Renal cortex interstitium (tissue), 15 donors: ENCODE measurements around the gene ZACN. TPM values are rescaled to one million over a fixed set of nuclear protein-coding genes. Genes with fewer than 3 reads are reported as not detected.
"Not testable (repeated sequence)": the region's sequence is repeated elsewhere in the genome, so short reads cannot be mapped to it uniquely, and the experiment has no call there.

Experiments
- DNase-seq, 11 donors: peaks; one replicate each; pipeline ENCODE4 v3.0.0-alpha.2; 2013; ENCODE audit warnings: low read depth in 9 of 11, low spot score in 4 of 11; ENCODE audit errors: extremely low read depth in 1 of 11
- long read RNA-seq, 16 experiments: transcript quantifications; one replicate each; lab custom pipeline, GENCODE V29; 2026
- polyA plus RNA-seq, 3 donors: library from polyadenylated mRNA; unstranded; fragments of 120-200 nt; gene quantifications; one replicate each; pipeline ENCODE4 v1.2.1, GENCODE V29; 2013; ENCODE audit not compliant: insufficient read length in 3 of 3

ZACN gene
- polyA plus RNA-seq: 10 to 100 TPM in 2 of 3 donors, 1 to 10 TPM in 1; 8.5 to 24.6 (median 15.8) TPM
- long read RNA-seq, donor 1, transcript ZACN-205 (1 exons, 2,651 nt): major isoform, 144 of 186 reads
- long read RNA-seq, donor 1, partial matches to known transcripts: 19 of 186 reads
- long read RNA-seq, donor 1, other reads (novel, unspliced or antisense): 23 of 186 reads
- long read RNA-seq, donor 2, transcript ZACN-205 (1 exons, 2,651 nt): major isoform, 148 of 148 reads
- long read RNA-seq, donor 2, partial matches to known transcripts: 0 of 148 reads
- long read RNA-seq, donor 2, other reads (novel, unspliced or antisense): 0 of 148 reads
- long read RNA-seq, donor 3, transcript ZACN-205 (1 exons, 2,651 nt): major isoform, 206 of 275 reads
- long read RNA-seq, donor 3, partial matches to known transcripts: 69 of 275 reads
- long read RNA-seq, donor 3, other reads (novel, unspliced or antisense): 0 of 275 reads
- long read RNA-seq, donor 4, transcript ZACN-205 (1 exons, 2,651 nt): major isoform, 164 of 218 reads
- long read RNA-seq, donor 4, partial matches to known transcripts: 36 of 218 reads
- long read RNA-seq, donor 4, other reads (novel, unspliced or antisense): 18 of 218 reads
- long read RNA-seq, donor 5: 0 reads
- long read RNA-seq, donor 6, transcript ZACN-205 (1 exons, 2,651 nt): major isoform, 189 of 250 reads
- long read RNA-seq, donor 6, partial matches to known transcripts: 61 of 250 reads
- long read RNA-seq, donor 6, other reads (novel, unspliced or antisense): 0 of 250 reads
- long read RNA-seq, donor 7, transcript ZACN-205 (1 exons, 2,651 nt): major isoform, 226 of 295 reads
- long read RNA-seq, donor 7, partial matches to known transcripts: 44 of 295 reads
- long read RNA-seq, donor 7, other reads (novel, unspliced or antisense): 25 of 295 reads
- long read RNA-seq, donor 8: 0 reads
- long read RNA-seq, donor 9, transcript ZACN-205 (1 exons, 2,651 nt): major isoform, 121 of 166 reads
- long read RNA-seq, donor 9, partial matches to known transcripts: 45 of 166 reads
- long read RNA-seq, donor 9, other reads (novel, unspliced or antisense): 0 of 166 reads
- long read RNA-seq, donor 10, transcript ZACN-205 (1 exons, 2,651 nt): major isoform, 162 of 162 reads
- long read RNA-seq, donor 10, partial matches to known transcripts: 0 of 162 reads
- long read RNA-seq, donor 10, other reads (novel, unspliced or antisense): 0 of 162 reads
- long read RNA-seq, donor 11, transcript ZACN-205 (1 exons, 2,651 nt): major isoform, 113 of 160 reads
- long read RNA-seq, donor 11, partial matches to known transcripts: 22 of 160 reads
- long read RNA-seq, donor 11, other reads (novel, unspliced or antisense): 25 of 160 reads
- long read RNA-seq, donor 12, transcript ZACN-205 (1 exons, 2,651 nt): major isoform, 138 of 138 reads
- long read RNA-seq, donor 12, partial matches to known transcripts: 0 of 138 reads
- long read RNA-seq, donor 12, other reads (novel, unspliced or antisense): 0 of 138 reads
- long read RNA-seq, donor 13: 0 reads
- long read RNA-seq, donor 14, transcript ZACN-205 (1 exons, 2,651 nt): major isoform, 175 of 175 reads
- long read RNA-seq, donor 14, partial matches to known transcripts: 0 of 175 reads
- long read RNA-seq, donor 14, other reads (novel, unspliced or antisense): 0 of 175 reads
- long read RNA-seq, donor 15, transcript ZACN-205 (1 exons, 2,651 nt): major isoform, 78 of 89 reads
- long read RNA-seq, donor 15, partial matches to known transcripts: 0 of 89 reads
- long read RNA-seq, donor 15, other reads (novel, unspliced or antisense): 11 of 89 reads
- long read RNA-seq, donor 16, transcript ZACN-205 (1 exons, 2,651 nt): major isoform, 376 of 376 reads
- long read RNA-seq, donor 16, partial matches to known transcripts: 0 of 376 reads
- long read RNA-seq, donor 16, other reads (novel, unspliced or antisense): 0 of 376 reads

- DNase-seq: no peak
Measured at GRCh38 chr17:76078860-76079534, at the start of gene ZACN. Gene ZACN, plus strand, starts transcription at chr17:76079182. Its CDS starts 83 bp downstream, at chr17:76079265.

GRCh38 chr17:76032073-76032779, 46.8 kb upstream of the ZACN start:
- DNase-seq: no peak

GRCh38 chr17:76032780-76033108, 46.2 kb upstream of the ZACN start:
- no peak for DNase-seq

- no peak for DNase-seq
Measured at GRCh38 chr17:76033139-76033538, 45.8 kb upstream of the ZACN start.

- no peak for DNase-seq
Measured at GRCh38 chr17:76034428-76035350, 44.3 kb upstream of the ZACN start.

GRCh38 chr17:76036497-76037261, 42.3 kb upstream of the ZACN start:
- no peak for DNase-seq

GRCh38 chr17:76038050-76038449, 40.9 kb upstream of the ZACN start:
- no peak for DNase-seq

GRCh38 chr17:76039121-76039520, 39.9 kb upstream of the ZACN start:
- DNase-seq: no peak

- DNase-seq: no peak
Measured at GRCh38 chr17:76040376-76040775, 38.6 kb upstream of the ZACN start.

- DNase-seq: not testable (repeated sequence)
Measured at GRCh38 chr17:76042868-76043267, 36.1 kb upstream of the ZACN start.

- not testable (repeated sequence) for DNase-seq
Measured at GRCh38 chr17:76044475-76045007, 34.4 kb upstream of the ZACN start.

- DNase-seq: no peak
Measured at GRCh38 chr17:76046064-76046463, 32.9 kb upstream of the ZACN start.

- no peak for DNase-seq
Measured at GRCh38 chr17:76048025-76048605, 30.9 kb upstream of the ZACN start.

GRCh38 chr17:76048711-76049110, 30.3 kb upstream of the ZACN start:
- no peak for DNase-seq

- no peak for DNase-seq
Measured at GRCh38 chr17:76049239-76049638, 29.7 kb upstream of the ZACN start.
